PC-3 (cell line): ENCODE data around the gene WNT3. TPM values are rescaled to one million over a fixed set of nuclear protein-coding genes. Genes with fewer than 3 reads are reported as not detected.

Experiments used
- ATAC-seq: fragments of 200-7000 bp; cut with Tn5 transposase; 2 replicates; pipeline ENCODE4 v1.9.1; 2020; ENCODE audit warnings: mild to moderate bottlenecking, moderate library complexity
- BruUV-seq: library from RNA; stranded (reverse); fragments of 400-500 nt; replicated peaks from 2 replicates; lab custom pipeline; 2021; lab: Mats Ljungman, UMichigan
- CTCF ChIA-PET: fragments of 300-600 bp; sonication (Branson Sonifier 250); formaldehyde crosslinking; loops from one replicate; lab custom pipeline; 2022; ENCODE audit warnings: antibody characterized with exemption; lab: Charles Lee
- POLR2A ChIA-PET: fragments of 300-600 bp; sonication (Branson Sonifier 250); formaldehyde crosslinking; loops from one replicate; lab custom pipeline; 2022; ENCODE audit warnings: antibody characterized with exemption; ENCODE audit not compliant: unreplicated experiment; lab: Charles Lee
- DNase-seq: peaks from one replicate; pipeline ENCODE4 v3.0.0-alpha.2; 2015
- H2AFZ ChIP-seq: fragments of 300-600 bp; sonication (generic); 2 replicates; pipeline ENCODE4 v1.6.0; 2016; ENCODE audit warnings: antibody characterized with exemption, low read length
- H3F3A ChIP-seq: fragments of 300-600 bp; sonication (generic); one replicate; pipeline ENCODE4 v1.6.0; 2017; ENCODE audit warnings: antibody characterized with exemption, low read length, control low read depth, mild to moderate bottlenecking; ENCODE audit not compliant: unreplicated experiment
- H3K27ac ChIP-seq: fragments of 300-600 bp; sonication (generic); 2 replicates; pipeline ENCODE4 v1.5.1; 2016; ENCODE audit warnings: mild to moderate bottlenecking, low read length
- H3K27me3 ChIP-seq: fragments of 300-600 bp; sonication (generic); 2 replicates; pipeline ENCODE4 v1.6.1; 2016; ENCODE audit warnings: low read length, mixed read lengths
- H3K36me3 ChIP-seq: fragments of 300-600 bp; sonication (generic); 2 replicates; pipeline ENCODE4 v1.6.1; 2016; ENCODE audit warnings: low read depth, mixed run types, low read length, mixed read lengths
- H3K4me1 ChIP-seq: fragments of 300-600 bp; sonication (generic); 2 replicates; pipeline ENCODE4 v1.5.1; 2016; ENCODE audit warnings: low read length; ENCODE audit not compliant: insufficient read depth
- H3K4me2 ChIP-seq: fragments of 300-600 bp; sonication (generic); 2 replicates; pipeline ENCODE4 v1.6.0; 2016; ENCODE audit warnings: low read length
- H3K4me3 ChIP-seq: fragments of 300-600 bp; sonication (generic); 2 replicates; pipeline ENCODE4 v1.5.1; 2016; ENCODE audit warnings: mild to moderate bottlenecking, low read length, mixed read lengths
- H3K79me2 ChIP-seq: fragments of 300-600 bp; sonication (generic); 2 replicates; pipeline ENCODE4 v1.6.1; 2017; ENCODE audit warnings: low read length, mixed read lengths
- H3K9ac ChIP-seq: fragments of 300-600 bp; sonication (generic); 2 replicates; pipeline ENCODE4 v1.6.0; 2016; ENCODE audit warnings: mild to moderate bottlenecking, low read length
- H3K9me2 ChIP-seq: fragments of 300-600 bp; sonication (generic); replicated peaks from 2 replicates; pipeline ENCODE4 v1.6.1; 2016; ENCODE audit warnings: mixed run types, low read length, mixed read lengths
- H3K9me3 ChIP-seq: fragments of 300-600 bp; sonication (generic); 2 replicates; pipeline ENCODE4 v1.6.1; 2016; ENCODE audit warnings: low read length, mixed read lengths
- H4K20me1 ChIP-seq: fragments of 300-600 bp; sonication (generic); 2 replicates; pipeline ENCODE4 v1.6.1; 2016; ENCODE audit warnings: low read length, mixed read lengths
- CTCF ChIP-seq: fragments of 300-600 bp; sonication (generic); conservative IDR thresholded peaks from 2 replicates; pipeline ENCODE4 v1.5.1; 2017; ENCODE audit warnings: antibody characterized with exemption, low read depth, mild to moderate bottlenecking, low read length
- EZH2 ChIP-seq: fragments of 300-600 bp; sonication (generic); IDR thresholded peaks from one replicate; pipeline ENCODE4 v1.6.1; 2017; ENCODE audit warnings: antibody characterized with exemption, mild to moderate bottlenecking, low read length; ENCODE audit not compliant: unreplicated experiment
- EZH2phosphoT487 ChIP-seq: fragments of 300-600 bp; sonication (generic); IDR thresholded peaks from 2 replicates; pipeline ENCODE4 v1.6.1; 2018; ENCODE audit warnings: mild to moderate bottlenecking, antibody characterized with exemption, low read length, borderline replicate concordance
- intact Hi-C: fragments of 100-400 bp; cut with micrococcal nuclease; formaldehyde crosslinking; loops from 2 replicates; pipeline ENCODE4 v1.9.0; 2023
- total RNA-seq: library from RNA; depleted of rRNA; stranded (reverse); fragments of >200 nt; gene quantifications from 2 replicates; pipeline ENCODE4 v1.2.3, GENCODE V29; 2014

WNT3 gene
- total RNA-seq, 1 experiment from 2014 or later = 4.9 TPM

- POLR2A ChIA-PET = no interaction called here
- Histone ChIP-seq H3K9me3 (no peaks in the 10 kb centered on the region), H3K4me3 (no peak overlapping the region), H2AFZ (no peak overlapping the region), H3F3A (no peaks in the 10 kb centered on the region), H3K27me3 (no peaks in the 10 kb centered on the region), H4K20me1 (no peaks in the 10 kb centered on the region), H3K79me2 (no peaks in the 10 kb centered on the region), H3K36me3 (peaks cover 13% of the 10 kb centered on the region; the same call in 1 of the 2 replicates), H3K9me2 (no peaks in the 10 kb centered on the region), H3K4me2 (peak overlapping the region; percentile 2; the same call in 1 of the 2 replicates), H3K4me1 (peaks cover 19% of the 10 kb centered on the region), H3K27ac (no peak overlapping the region), H3K9ac (no peak overlapping the region)
- peak; percentile 79 for DNase-seq
- peak; percentile 96 for ATAC-seq
- intact Hi-C loops = no loop called here
- no peak for TF ChIP-seq EZH2
- TF ChIP-seq CTCF = no peak
- no peak for TF ChIP-seq EZH2phosphoT487
- CTCF ChIA-PET = no interaction called here
- BruUV-seq = no TSS peak
These were observed 84.5 kb downstream of the WNT3 start for GRCh38 chr17:46733837-46734475.

DNA sequence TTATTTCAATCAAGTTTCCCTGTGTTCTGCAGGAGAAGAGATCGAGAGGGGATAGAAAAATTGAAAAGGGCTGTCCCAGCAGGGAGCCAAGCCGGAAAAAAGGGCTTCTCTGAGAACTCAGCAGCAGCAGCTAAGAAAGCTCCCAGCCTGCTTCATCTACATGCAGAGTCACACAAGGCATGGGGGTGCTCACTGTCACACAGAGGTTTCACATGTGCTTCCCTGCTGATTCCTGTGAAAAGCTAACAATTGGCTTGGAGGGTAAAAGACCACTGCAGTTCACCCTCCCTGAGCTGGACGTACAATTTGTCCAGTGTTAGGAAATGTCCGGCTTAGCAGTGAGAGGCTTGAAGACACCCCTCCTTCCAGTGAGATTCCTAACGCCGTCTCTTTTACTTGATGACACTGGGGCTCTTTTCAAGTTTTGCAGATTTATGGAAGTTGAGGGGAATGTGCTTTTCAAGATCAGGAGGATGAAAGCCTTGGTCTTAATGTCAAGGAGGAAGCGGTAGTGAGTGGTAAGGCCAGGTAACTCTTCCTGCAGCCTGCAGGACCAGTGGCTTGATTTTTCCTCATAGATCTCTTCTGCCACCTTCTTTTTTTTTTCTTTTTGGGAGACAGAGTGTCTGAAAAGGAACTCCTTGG is 85.6 kb downstream of the WNT3 start:
- Histone ChIP-seq H3K4me2 (no peak overlapping the region), H3K27ac (no peak overlapping the region), H2AFZ (no peak overlapping the region), H3K79me2 (no peaks in the 10 kb centered on the region), H3K4me1 (peaks cover 20% of the 10 kb centered on the region), H3K9me2 (no peaks in the 10 kb centered on the region), H3K36me3 (peaks cover 11% of the 10 kb centered on the region; the same call in 1 of the 2 replicates), H3K4me3 (no peak overlapping the region), H4K20me1 (no peaks in the 10 kb centered on the region), H3F3A (no peaks in the 10 kb centered on the region), H3K27me3 (no peaks in the 10 kb centered on the region), H3K9me3 (no peaks in the 10 kb centered on the region), H3K9ac (no peak overlapping the region)
- ATAC-seq (no peak), DNase-seq (no peak)
- CTCF ChIA-PET = no interaction called here
- POLR2A ChIA-PET = no interaction called here
- intact Hi-C loops = no loop called here
- TF ChIP-seq CTCF (no peak), EZH2 (no peak), EZH2phosphoT487 (no peak)
- BruUV-seq = no TSS peak

DNA sequence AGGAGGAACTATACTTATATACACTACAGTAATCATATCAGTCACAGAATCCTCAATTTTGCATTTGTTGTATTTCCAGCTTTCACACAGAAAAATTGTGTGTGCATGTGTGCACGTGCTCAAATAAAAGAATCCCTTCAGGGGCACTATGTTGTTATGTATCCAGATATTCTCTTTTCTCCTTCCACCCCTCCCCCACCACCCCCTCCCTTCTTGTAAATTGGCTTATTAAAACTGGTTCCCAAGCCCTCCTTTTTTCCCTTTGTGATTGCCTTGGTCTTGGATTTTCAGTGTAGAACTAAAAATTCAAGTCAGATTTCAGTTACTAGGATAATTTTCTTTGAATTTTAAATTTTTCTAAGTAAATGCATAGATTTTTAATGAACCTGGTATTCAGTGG is 86.3 kb downstream of the WNT3 start:
- no peaks in the 10 kb centered on the region for H3K9me2 ChIP-seq
- H3K4me2 ChIP-seq = no peak overlapping the region
- no peak overlapping the region for H3K27ac ChIP-seq
- ATAC-seq (no peak), DNase-seq (no peak)
- no peak overlapping the region for H3K4me3 ChIP-seq
- no TSS peak for BruUV-seq
- no peaks in the 10 kb centered on the region for H3K27me3 ChIP-seq
- H4K20me1 ChIP-seq = no peaks in the 10 kb centered on the region
- CTCF ChIA-PET = no interaction called here
- no peaks in the 10 kb centered on the region for H3K9me3 ChIP-seq
- H2AFZ ChIP-seq = no peak overlapping the region
- H3K9ac ChIP-seq = no peak overlapping the region
- intact Hi-C loops = no loop called here
- POLR2A ChIA-PET = no interaction called here
- no peaks in the 10 kb centered on the region for H3F3A ChIP-seq
- peaks cover 27% of the 10 kb centered on the region for H3K4me1 ChIP-seq
- no peak for TF ChIP-seq EZH2
- TF ChIP-seq CTCF = no peak
- no peak for TF ChIP-seq EZH2phosphoT487
- H3K36me3 ChIP-seq = peaks cover 11% of the 10 kb centered on the region; the same call in 1 of the 2 replicates
- H3K79me2 ChIP-seq = no peaks in the 10 kb centered on the region
